Activated CD8-positive, alpha-beta memory T cell treated with anti-CD3 and anti-CD28 coated beads, Interleukin-2, amount 10 ng/mL, durations not matched to agents 7 days and 5 days (primary cell): ENCODE measurements around the gene SMAD3. TPM values are rescaled to one million over a fixed set of nuclear protein-coding genes. Genes with fewer than 3 reads are reported as not detected.

Experiments
- ATAC-seq: fragments of 150-1000 bp; cut with Tn5 transposase; one replicate; pipeline ENCODE4 v1.10.0; 2021; ENCODE audit warnings: moderate library complexity
- CTCF ChIA-PET: fragments of 350-600 bp; sonication (Branson Sonifier 250); formaldehyde crosslinking; loops from one replicate; lab custom pipeline; 2021; ENCODE audit warnings: antibody characterized with exemption; lab: Charles Lee
- DNase-seq: peaks from one replicate; pipeline ENCODE4 v3.0.0-alpha.2; 2020
- H3K27ac Mint-ChIP-seq: one replicate; pipeline ENCODE4 v1.8.0; 2021; ENCODE audit warnings: mild to moderate bottlenecking, mixed read lengths
- H3K27me3 Mint-ChIP-seq: one replicate; pipeline ENCODE4 v1.8.0; 2021; ENCODE audit warnings: mixed read lengths
- H3K36me3 Mint-ChIP-seq: one replicate; pipeline ENCODE4 v1.8.0; 2021; ENCODE audit warnings: mild to moderate bottlenecking, mixed read lengths
- H3K4me1 Mint-ChIP-seq: one replicate; pipeline ENCODE4 v1.8.0; 2021; ENCODE audit warnings: mixed read lengths
- H3K4me3 Mint-ChIP-seq: one replicate; pipeline ENCODE4 v1.8.0; 2021; ENCODE audit warnings: mild to moderate bottlenecking, moderate library complexity, mixed read lengths
- H3K9me3 Mint-ChIP-seq: one replicate; pipeline ENCODE4 v1.8.0; 2022; ENCODE audit warnings: low read depth, mixed read lengths
- total RNA-seq, 2 experiments: library from RNA; stranded (reverse); gene quantifications; one replicate each; pipeline ENCODE4 v1.2.3, GENCODE V29; 2021

The SMAD3 gene
- total RNA-seq, 2 experiments from 2014 or later, result 87.1 to 88.0 TPM

DNA sequence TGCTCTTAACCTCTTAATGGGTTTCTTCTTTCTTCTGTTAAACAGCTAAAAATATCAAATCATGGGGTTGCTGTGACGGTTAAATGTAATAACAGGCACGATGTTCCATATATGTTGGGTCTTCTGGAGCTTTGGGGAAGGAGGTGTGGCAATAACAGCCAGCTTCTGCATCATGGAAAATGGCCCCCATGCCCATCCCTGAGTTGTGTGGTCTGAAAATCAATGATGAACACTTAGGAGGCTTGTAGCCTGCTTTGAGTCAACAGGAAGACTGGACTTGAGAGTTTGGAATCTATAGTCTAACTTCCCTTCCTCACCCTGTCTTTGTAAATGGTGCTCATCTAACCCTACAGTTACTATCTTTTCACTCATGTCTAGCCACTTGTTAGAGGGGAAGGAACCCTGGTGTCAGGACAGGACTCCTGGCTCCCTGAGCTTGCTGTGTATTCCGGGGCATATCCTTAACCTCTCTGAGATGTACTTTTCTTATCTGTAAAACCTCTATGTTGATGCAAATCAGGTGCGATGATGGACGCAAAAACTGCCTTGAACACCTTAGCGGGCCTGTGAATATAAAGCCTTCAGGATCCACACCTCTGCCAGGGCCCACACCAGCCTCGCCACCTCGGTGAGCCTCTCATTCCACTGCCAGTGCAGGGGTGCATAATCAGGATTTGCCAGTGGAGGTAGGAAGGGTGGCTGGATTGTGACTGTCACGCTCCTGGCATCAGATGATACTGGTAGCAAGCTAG, 27.5 kb downstream of the SMAD3 start:
- DNase-seq (no peak), ATAC-seq (no peak)
- no peaks in the 10 kb centered on the region for H3K9me3 Mint-ChIP-seq
- H3K4me3 Mint-ChIP-seq, result no peak overlapping the region
- H3K27ac Mint-ChIP-seq, result peak overlapping the region; percentile 86
- H3K27me3 Mint-ChIP-seq, result no peaks in the 10 kb centered on the region
- CTCF ChIA-PET, result interaction anchor here (0.9 to 4.6 kb wide), 4 partner anchors 9 to 22 kb away, joined by 3 to 20 read pairs (median 4); no protein-coding TSS in a partner anchor
- peaks cover 99% of the 10 kb centered on the region for H3K4me1 Mint-ChIP-seq
- peaks cover 54% of the 10 kb centered on the region for H3K36me3 Mint-ChIP-seq

- peaks cover 98% of the 10 kb centered on the region for H3K4me1 Mint-ChIP-seq
These were observed 28.1 kb downstream of the SMAD3 start for GRCh38 chr15:67093504-67093862.

DNA sequence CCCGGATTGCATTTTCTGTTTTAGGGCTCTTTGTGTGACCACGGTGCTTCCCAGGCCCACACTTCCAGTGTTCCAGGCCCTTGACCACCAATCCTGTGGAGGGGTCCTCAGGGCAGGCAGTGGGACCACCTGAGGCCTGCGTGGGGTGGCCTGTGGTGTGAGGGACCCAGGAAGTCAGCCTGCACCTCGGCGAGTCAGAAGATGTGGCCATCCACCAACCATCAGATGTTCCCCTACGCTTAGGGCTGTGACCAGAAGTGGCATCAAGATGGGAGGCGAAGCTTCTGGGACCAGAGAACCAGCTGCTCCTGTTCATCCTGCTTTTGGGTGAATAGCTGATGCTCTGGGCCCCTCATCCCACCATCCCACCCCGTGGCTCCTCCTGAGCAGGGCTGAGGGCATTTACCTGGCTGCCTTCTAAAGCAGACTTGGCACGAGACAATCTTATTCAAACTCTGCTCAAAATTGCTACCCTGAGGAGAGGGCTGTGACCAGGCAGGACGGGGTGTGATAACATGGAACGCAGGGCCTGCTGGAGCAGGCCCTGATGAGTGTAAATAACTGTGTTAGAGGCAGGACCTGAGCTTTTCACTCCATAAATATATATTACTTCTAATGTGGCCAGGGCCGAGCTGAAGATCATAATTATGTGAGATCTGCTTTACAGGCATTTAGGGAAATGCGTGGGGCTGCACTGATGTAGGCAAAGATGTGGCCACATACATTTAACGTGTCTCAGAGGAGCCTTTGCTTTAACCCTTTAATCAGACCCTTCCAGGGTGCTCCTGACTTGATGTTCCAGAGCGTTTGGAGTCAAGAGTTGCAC, 28.8 kb downstream of the SMAD3 start:
- H3K4me3 Mint-ChIP-seq, result no peak overlapping the region
- no peak for ATAC-seq
- no peaks in the 10 kb centered on the region for H3K9me3 Mint-ChIP-seq
- H3K4me1 Mint-ChIP-seq, result peaks cover 98% of the 10 kb centered on the region
- H3K27me3 Mint-ChIP-seq, result no peaks in the 10 kb centered on the region
- CTCF ChIA-PET, result interaction anchor here (1.1 to 4.6 kb wide), 3 partner anchors 8 to 146 kb away, joined by 3 to 20 read pairs (median 5); no protein-coding TSS in a partner anchor
- peak overlapping the region; percentile 87 for H3K27ac Mint-ChIP-seq
- H3K36me3 Mint-ChIP-seq, result peaks cover 55% of the 10 kb centered on the region
- no peak for DNase-seq

More at GRCh38 chr15:67093504-67093862, 28.1 kb downstream of the SMAD3 start:
- CTCF ChIA-PET, result interaction anchor here (4.6 kb wide), 1 partner anchor 8 kb away, joined by 20 read pairs; no protein-coding TSS in a partner anchor
- Mint-ChIP-seq H3K27me3 (no peaks in the 10 kb centered on the region), H3K4me3 (no peak overlapping the region), H3K9me3 (no peaks in the 10 kb centered on the region), H3K36me3 (peaks cover 52% of the 10 kb centered on the region), H3K27ac (peak overlapping the region; percentile 14)
- no peak for ATAC-seq
- DNase-seq, result no peak

DNA sequence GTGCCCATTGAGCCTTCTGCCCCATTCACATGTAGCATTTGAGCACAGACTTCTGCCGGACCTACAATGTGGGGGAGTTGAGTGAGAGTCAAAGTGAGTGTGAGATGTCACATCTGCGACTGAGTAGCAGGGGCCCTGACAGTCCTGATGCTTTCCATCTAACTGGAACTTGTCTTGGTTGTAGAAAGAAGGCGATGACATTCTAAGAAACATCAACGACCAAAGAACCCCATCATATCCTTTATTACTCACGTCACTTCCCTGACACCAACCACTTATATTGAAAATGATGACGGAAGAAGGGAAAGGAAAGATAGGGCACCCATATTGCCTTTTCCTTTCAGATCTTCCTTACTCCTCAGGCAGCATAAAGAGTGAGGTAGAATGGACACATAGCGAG, 30.5 kb downstream of the SMAD3 start:
- Mint-ChIP-seq H3K36me3 (peaks cover 59% of the 10 kb centered on the region), H3K27me3 (no peaks in the 10 kb centered on the region), H3K4me1 (peaks cover 90% of the 10 kb centered on the region), H3K9me3 (no peaks in the 10 kb centered on the region), H3K4me3 (no peak overlapping the region), H3K27ac (peak overlapping the region; percentile 87)
- ATAC-seq (peak; percentile 5), DNase-seq (no peak)
- CTCF ChIA-PET, result interaction anchor here (0.9 to 2.0 kb wide), 2 partner anchors 10 to 29 kb away, joined by 3 to 5 read pairs; no protein-coding TSS in a partner anchor

- peak overlapping the region; percentile 31 for H3K4me3 Mint-ChIP-seq
- peak; percentile 47 for ATAC-seq
These were observed 31.3 kb downstream of the SMAD3 start for GRCh38 chr15:67096546-67097294.

DNA sequence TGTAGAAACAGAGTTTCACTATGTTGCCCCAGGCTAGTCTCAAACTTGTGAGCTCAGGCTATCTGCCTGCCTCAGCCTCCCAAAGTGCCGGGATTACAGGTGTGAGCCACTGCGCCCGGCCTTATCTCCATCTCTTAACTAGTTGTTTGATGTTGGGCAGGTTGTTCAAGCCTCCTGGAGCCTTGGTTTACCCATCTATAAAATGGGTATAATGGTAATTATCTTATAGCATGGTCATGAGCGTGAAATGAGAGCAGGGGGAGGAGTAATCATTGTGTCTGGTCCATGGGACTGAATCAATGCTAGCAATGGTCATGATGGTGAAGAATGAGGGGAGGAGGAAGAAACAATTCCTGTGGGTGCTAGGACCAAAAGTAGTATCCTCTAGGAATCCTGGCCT, 32.0 kb downstream of the SMAD3 start:
- DNase-seq (no peak), ATAC-seq (no peak)
- Mint-ChIP-seq H3K36me3 (peaks cover 55% of the 10 kb centered on the region), H3K4me3 (peak overlapping the region; percentile 31), H3K9me3 (no peaks in the 10 kb centered on the region), H3K27ac (peak overlapping the region; percentile 90), H3K4me1 (peaks cover 75% of the 10 kb centered on the region), H3K27me3 (no peaks in the 10 kb centered on the region)
- CTCF ChIA-PET, result interaction anchor here (2.6 kb wide), 1 partner anchor 12 kb away, joined by 15 read pairs; no protein-coding TSS in a partner anchor

More at GRCh38 chr15:67096546-67097294, 31.3 kb downstream of the SMAD3 start:
- DNase-seq, result no peak
- Mint-ChIP-seq H3K9me3 (no peaks in the 10 kb centered on the region), H3K27me3 (no peaks in the 10 kb centered on the region), H3K36me3 (peaks cover 57% of the 10 kb centered on the region), H3K27ac (peak overlapping the region; percentile 90), H3K4me1 (peaks cover 82% of the 10 kb centered on the region)
- CTCF ChIA-PET, result interaction anchor here (0.6 to 2.6 kb wide), 3 partner anchors 11 to 158 kb away, joined by 3 to 15 read pairs (median 3); partner anchors contain the start of genes AAGAB and IQCH

- no peaks in the 10 kb centered on the region for H3K9me3 Mint-ChIP-seq
- DNase-seq (peak; percentile 59), ATAC-seq (no peak)
- peaks cover 48% of the 10 kb centered on the region for H3K36me3 Mint-ChIP-seq
- peak overlapping the region; percentile 48 for H3K4me3 Mint-ChIP-seq
- peak overlapping the region; percentile 90 for H3K27ac Mint-ChIP-seq
- peaks cover 68% of the 10 kb centered on the region for H3K4me1 Mint-ChIP-seq
- CTCF ChIA-PET, result interaction anchor here (0.8 to 2.6 kb wide), 3 partner anchors 13 to 153 kb away, joined by 3 to 15 read pairs (median 4); no protein-coding TSS in a partner anchor
- H3K27me3 Mint-ChIP-seq, result no peaks in the 10 kb centered on the region
These were observed 32.7 kb downstream of the SMAD3 start for GRCh38 chr15:67097930-67098740.

GRCh38 chr15:67098768-67099282, 33.4 kb downstream of the SMAD3 start:
- no peak for ATAC-seq
- Mint-ChIP-seq H3K27me3 (no peaks in the 10 kb centered on the region), H3K4me3 (peak overlapping the region; percentile 48), H3K36me3 (peaks cover 45% of the 10 kb centered on the region), H3K27ac (peak overlapping the region; percentile 90), H3K4me1 (peaks cover 61% of the 10 kb centered on the region), H3K9me3 (no peaks in the 10 kb centered on the region)
- DNase-seq, result no peak
- CTCF ChIA-PET, result interaction anchor here (0.8 to 2.6 kb wide), 3 partner anchors 13 to 154 kb away, joined by 3 to 15 read pairs (median 4); no protein-coding TSS in a partner anchor

- H3K4me3 Mint-ChIP-seq, result no peak overlapping the region
These were observed 34.9 kb downstream of the SMAD3 start for GRCh38 chr15:67100124-67100791.

GRCh38 chr15:67100801-67101581, 35.6 kb downstream of the SMAD3 start:
- H3K36me3 Mint-ChIP-seq, result peaks cover 45% of the 10 kb centered on the region
- H3K4me1 Mint-ChIP-seq, result peaks cover 40% of the 10 kb centered on the region
- ATAC-seq (peak; percentile 63), DNase-seq (peak; percentile 82)
- CTCF ChIA-PET, result interaction anchor here (0.8 to 3.3 kb wide), 16 partner anchors 9 to 154 kb away, joined by 3 to 20 read pairs (median 4); partner anchors contain the start of gene SMAD3
- no peaks in the 10 kb centered on the region for H3K9me3 Mint-ChIP-seq
- H3K27me3 Mint-ChIP-seq, result no peaks in the 10 kb centered on the region
- no peak overlapping the region for H3K4me3 Mint-ChIP-seq
- no peak overlapping the region for H3K27ac Mint-ChIP-seq

More at GRCh38 chr15:67100124-67100791, 34.9 kb downstream of the SMAD3 start:
- ATAC-seq (no peak), DNase-seq (no peak)
- Mint-ChIP-seq H3K27ac (peak overlapping the region; percentile 72), H3K27me3 (no peaks in the 10 kb centered on the region), H3K9me3 (no peaks in the 10 kb centered on the region), H3K36me3 (peaks cover 48% of the 10 kb centered on the region), H3K4me1 (peaks cover 47% of the 10 kb centered on the region)
- CTCF ChIA-PET, result interaction anchor here (1.7 to 3.3 kb wide), 3 partner anchors 9 to 34 kb away, joined by 7 to 20 read pairs (median 8); no protein-coding TSS in a partner anchor
